Mesenteric fat pad (tissue), 1 donor: ENCODE measurements around the gene ZC3H13. TPM values are rescaled to one million over a fixed set of nuclear protein-coding genes. Genes with fewer than 3 reads are reported as not detected.

Experiments
- DNase-seq: peaks from one replicate; pipeline ENCODE4 v3.0.0-alpha.2; 2020; ENCODE audit warnings: low spot score
- total RNA-seq: library from RNA; stranded (reverse); fragmentation: NEBNext Ultra II Directional; extraction: Animal tissue kit (Norgen Biotek cat#: 25700); gene quantifications from one replicate; pipeline ENCODE4 v1.2.1, GENCODE V29; 2021
- donor health status: DM: yes; HTN: yes; CAD: no.

The ZC3H13 gene
- total RNA-seq, 1 donor from 2014 or later: 44.1 TPM

- no peak for DNase-seq
Measured at GRCh38 chr13:46059405-46059804, 6.9 kb upstream of the ZC3H13 start.

- no peak for DNase-seq
Measured at GRCh38 chr13:46058268-46058667, 5.7 kb upstream of the ZC3H13 start.

DNA sequence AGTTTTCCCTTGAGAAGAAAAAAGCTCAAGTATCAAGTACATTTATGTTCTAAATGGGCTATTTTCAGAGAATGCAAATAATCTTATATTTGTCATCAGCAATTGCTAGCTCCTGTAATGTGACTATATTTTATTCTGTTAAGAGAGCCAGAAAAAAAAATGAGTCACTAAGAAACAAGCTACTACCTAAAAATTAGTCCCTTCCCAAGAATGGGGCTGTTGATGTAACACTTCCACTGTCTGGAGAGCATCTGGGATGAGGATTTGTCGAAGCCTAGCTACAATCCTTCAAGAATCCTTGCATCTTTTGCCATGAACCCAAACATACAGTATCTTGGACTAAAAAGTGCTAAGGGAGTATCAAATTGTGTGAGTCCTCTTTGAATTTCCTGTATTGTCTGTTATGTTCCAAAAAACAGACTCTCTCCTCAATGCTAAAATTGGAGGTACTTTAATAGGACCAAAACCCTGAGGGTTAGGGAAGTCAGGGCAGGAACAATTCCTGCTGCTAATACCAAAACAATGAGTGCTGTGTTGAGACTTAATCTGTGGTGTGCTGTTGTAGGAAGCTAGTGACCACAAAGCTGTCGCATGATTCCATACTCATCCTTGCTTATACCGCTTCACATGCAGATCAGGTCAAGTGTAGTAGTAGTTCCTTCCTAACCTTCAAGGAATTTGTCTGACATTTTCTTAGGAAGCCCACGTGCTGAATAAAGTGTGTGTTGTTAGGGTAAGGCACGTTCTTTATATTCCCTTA lies 4.9 kb upstream of the ZC3H13 start:
- no peak for DNase-seq

GRCh38 chr13:46053162-46054012 lies 841 bp upstream of the ZC3H13 start:
- DNase-seq: no peak

DNA sequence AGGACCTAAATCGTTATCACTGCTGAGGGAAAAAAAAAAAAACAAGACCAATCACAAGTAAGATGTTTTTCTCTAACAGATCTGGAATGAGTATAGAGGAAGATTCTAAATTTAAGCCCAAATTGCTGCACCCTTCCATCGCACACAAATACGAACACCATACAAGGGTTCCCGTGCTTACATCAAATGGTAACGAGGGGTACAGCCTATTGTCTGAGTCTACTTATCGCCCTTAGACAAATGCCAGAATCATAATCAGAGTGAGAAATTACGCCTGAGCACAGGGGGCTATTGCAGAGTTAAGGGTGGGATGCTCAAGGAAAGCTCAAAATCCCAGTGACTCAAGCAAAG lies 603 bp downstream of the ZC3H13 start:
- no peak for DNase-seq

- no peak for DNase-seq
Measured at GRCh38 chr13:46050771-46051170, 1.8 kb downstream of the ZC3H13 start.

DNA sequence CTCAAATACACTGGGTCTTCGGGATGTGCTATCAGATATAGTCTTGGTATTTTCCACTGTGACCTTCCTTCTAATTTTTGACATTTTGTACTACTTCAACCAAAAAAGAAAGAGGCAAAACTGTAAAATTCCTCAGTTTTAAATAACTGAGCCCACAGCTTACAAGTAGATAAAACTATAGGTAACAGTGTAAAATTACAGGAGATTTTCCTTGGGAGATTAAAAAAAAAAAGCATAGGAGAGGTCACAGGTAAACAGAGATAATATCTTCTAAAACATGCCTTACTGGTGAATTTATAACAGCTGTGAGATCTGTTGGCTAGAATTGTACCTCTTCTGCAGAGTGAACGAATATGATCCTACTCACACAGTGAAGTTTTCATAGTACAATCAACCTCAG lies 7.1 kb downstream of the ZC3H13 start:
- DNase-seq: no peak

DNA sequence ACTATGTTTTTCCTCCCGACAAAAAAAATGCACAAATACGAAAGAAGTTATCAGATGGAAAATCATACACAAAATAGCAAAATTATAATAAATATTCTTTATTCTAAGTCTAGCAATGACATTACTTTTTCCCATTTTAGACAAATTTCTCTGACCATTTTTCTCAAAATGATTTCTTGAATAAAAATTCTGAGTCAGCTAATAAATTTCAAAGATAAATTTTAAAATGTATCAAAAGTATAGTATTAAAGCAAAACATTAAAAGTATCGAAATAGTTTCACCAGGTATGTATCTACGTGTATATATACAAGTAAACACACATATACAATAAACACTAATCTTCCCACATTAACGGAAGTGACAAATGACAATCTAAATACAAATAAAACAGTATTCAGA lies 8.9 kb downstream of the ZC3H13 start:
- no peak for DNase-seq

GRCh38 chr13:46041419-46041839 lies 11.1 kb downstream of the ZC3H13 start:
- DNase-seq: no peak

DNA sequence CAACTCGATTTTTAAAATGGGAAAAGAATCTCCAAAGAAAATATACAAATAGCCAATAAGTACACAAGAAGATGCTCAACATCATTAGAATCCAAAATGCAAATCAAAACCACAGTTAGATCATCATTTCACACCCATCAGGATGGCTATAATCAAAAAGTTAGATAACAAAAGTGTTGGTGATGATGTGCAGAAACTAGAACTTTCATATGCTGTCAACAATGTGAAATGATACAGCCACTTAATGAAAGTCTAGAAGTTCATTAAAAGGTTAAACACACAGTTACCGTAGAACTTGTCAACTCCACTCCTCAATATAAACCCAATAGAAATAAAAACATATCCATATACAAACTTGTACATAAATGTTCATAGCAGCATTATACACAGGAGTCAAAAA lies 11.8 kb downstream of the ZC3H13 start:
- no peak for DNase-seq

DNA sequence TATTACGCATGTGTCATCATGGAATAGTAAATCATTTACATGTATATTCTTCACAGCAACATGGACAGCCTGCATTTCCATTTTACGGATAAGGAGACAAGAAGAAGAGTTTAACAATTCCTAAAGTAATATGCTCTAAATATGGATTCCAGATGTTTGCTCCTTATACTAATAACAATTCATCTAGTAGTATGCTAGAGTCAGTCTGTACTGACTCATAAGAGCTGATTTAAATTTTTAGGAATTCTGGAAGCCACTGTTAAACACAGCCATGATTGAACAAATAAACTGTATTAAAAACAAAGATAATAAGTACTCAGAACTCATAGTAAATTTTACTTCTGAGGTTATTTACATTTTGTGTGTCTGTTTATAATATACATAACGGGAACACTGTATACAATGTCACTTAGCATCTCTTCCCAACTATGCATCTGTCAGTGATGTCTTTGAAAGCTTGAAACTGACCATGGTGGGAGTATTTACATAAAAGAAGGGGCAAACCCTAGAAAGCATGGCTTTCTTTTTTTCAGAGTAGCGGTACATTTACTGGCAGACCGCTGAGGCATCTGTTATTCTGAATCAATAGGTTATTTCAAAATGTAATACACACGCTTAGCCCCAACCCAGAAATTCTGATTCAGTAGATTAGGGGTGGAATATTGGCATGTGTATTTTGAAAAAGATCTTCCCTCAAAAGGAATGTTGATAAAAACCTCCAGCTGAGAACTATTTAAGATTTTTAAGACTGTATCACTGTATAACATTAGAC lies 12.9 kb downstream of the ZC3H13 start:
- no peak for DNase-seq

- no peak for DNase-seq
Measured at GRCh38 chr13:46038296-46038695, 14.2 kb downstream of the ZC3H13 start.

GRCh38 chr13:46035066-46035465 lies 17.5 kb downstream of the ZC3H13 start:
- no peak for DNase-seq

GRCh38 chr13:46032341-46032740 lies 20.2 kb downstream of the ZC3H13 start:
- DNase-seq: no peak

GRCh38 chr13:46031581-46032263 lies 20.8 kb downstream of the ZC3H13 start:
- DNase-seq: no peak

DNA sequence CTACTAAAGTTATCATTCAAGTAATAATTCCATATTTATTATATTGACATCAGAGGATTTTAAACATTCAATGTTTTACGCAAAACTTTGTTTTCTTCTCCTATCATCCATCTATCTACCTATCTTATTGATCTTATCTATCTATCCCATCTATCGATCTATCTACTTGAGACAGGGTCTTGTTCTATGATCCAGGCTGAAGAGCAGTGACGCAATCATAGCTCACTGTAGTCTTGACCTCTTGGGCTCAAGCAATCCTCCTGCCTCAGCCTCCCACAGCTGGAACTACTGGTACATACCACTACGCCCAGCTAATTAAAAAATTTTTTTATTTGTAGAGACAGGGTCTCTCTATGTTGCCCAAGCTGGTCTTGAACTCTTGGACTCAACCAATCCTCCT lies 27.4 kb downstream of the ZC3H13 start:
- DNase-seq: no peak

DNA sequence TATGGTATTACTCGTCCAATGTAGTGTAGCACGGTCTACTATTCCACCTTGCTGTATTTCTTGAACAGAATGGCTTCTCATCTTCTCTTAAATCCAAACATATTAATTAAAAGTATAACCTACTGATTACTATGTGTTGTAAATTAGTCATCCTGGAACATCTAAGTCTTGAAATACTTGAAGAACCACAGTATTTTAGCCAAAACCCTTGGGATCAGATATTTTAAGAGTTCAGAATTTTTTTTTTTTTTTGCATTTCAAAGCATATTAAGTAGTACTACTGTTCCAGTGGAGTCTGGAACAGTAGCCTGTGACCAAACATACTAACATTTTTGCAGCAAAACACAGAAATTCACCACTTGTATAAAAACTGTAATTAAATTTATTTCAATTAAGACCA lies 30.1 kb downstream of the ZC3H13 start:
- DNase-seq: no peak

- no peak for DNase-seq
Measured at GRCh38 chr13:46016216-46016615, 36.3 kb downstream of the ZC3H13 start.

DNA sequence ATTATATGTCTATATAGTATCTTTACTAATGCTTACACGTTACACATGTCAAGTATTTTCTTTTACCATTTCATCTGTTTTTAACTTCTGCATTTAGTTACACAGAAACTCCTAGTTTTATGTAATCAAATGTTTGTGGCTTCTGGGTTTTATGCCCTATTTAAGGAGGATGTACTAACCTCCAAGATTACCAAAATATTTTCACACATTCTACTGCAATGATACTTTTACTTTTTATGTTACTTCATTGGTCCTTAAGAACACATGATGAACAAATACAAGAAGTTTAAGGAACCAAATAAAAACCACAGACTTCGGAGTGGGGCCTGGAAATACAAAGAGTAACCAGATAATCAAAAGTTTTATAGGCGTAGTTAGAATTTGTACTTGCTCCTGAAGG lies 37.2 kb downstream of the ZC3H13 start:
- no peak for DNase-seq

DNA sequence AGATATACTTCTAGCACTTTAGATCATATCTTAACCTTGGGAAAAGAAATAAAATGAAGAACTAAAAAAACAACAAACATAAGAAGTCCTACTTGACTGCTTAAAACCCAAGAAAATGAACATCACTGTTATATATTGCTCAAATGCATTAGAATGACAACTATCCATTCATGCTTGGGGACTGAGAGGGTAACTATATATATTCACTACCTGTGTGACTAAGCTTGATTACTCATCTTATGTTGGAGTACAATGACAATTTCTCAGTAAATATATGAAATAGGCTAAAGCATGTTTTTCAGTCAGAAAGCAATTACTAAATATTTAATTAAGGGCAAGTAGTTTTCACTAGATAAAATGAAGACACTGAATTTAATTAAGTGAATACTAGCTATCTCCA lies 40.1 kb downstream of the ZC3H13 start:
- DNase-seq: no peak

DNA sequence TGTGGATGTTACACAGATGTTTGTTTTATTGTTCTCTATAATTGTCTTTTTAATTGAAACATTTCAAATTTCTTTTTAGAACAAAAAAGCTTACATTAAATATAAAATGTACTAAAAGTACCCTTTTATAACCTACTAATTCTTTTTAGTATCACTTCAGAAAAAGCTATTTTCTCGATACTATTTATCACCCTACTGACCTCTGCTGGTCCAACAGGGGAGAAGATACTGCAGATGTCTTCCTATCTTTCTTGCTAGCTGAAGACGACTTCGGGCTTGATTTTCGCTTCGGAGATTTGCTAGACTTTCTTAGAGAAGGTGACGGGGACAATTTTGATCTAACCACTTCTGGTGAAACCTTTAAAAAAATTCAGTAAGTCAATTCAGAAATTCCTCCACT lies 42.4 kb downstream of the ZC3H13 start:
- no peak for DNase-seq
